Cortex of kidney (tissue), 1 donor: ENCODE measurements around the gene ABHD8.
"Not testable (repeated sequence)": the region's sequence is repeated elsewhere in the genome, so short reads cannot be mapped to it uniquely, and the experiment has no call there.

Source experiments
- DNase-seq: peaks from one replicate; lab custom pipeline; 2025; lab: John Stamatoyannopoulos, UW

The ABHD8 gene

DNA sequence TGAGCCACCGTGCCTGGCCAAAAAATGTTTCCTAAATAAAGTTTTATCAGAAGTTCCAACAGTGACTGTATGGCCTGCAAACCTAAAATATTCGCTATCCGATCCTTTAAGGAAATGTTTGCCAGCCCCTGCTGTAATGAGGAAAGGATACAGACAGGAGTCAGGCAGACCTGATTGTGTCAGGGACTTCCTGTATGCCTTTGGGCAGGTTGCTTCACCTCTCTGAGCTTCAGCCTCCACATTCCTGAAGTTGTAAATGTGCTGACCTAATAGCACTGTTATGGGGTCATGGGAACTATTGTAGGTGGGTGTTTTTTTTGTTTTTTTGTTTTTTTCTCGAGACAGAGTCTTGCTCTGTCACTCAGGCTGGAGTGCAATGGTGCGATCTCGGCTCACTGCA is 6.2 kb downstream of the ABHD8 start:
- DNase-seq, result no peak

DNA sequence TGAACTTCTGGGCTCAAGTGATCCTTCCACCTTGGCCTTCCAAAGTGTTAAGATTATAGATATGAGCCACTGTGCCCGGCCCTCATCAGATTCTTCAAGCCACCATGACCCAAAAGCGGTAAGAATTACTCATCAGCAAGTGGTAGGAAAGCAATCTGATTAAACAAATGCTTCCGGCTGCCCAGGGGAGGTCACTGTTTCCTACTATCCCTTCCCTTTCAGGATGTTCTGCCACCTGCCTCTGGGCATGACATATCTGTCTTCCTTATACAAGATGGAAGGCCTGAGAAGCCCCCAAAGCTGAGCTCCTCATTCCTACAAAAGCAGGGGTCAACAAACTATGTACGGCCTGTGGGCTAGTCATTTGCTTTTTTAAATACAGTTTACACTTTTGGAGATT is 7.0 kb downstream of the ABHD8 start:
- DNase-seq, result no peak

DNA sequence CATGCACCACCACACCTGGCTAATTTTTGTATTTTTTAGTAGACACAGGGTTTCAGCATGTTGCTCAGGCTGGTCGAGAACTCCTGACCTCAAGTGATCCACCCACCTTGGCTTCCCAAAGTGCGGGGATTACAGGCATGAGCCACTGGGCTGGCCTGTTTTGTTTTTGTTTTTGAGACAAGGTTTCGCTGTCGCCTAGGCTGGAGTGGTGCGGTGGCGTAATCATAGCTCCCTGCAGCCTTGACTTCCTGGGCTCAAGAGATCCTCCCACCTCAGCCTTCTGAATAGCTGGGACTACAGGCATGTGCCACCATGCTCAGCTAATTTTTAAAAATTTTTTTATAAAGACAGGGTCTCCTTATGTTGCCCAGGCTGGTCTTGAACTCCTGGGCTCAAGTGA is 7.7 kb downstream of the ABHD8 start:
- DNase-seq, result not testable (repeated sequence)

DNA sequence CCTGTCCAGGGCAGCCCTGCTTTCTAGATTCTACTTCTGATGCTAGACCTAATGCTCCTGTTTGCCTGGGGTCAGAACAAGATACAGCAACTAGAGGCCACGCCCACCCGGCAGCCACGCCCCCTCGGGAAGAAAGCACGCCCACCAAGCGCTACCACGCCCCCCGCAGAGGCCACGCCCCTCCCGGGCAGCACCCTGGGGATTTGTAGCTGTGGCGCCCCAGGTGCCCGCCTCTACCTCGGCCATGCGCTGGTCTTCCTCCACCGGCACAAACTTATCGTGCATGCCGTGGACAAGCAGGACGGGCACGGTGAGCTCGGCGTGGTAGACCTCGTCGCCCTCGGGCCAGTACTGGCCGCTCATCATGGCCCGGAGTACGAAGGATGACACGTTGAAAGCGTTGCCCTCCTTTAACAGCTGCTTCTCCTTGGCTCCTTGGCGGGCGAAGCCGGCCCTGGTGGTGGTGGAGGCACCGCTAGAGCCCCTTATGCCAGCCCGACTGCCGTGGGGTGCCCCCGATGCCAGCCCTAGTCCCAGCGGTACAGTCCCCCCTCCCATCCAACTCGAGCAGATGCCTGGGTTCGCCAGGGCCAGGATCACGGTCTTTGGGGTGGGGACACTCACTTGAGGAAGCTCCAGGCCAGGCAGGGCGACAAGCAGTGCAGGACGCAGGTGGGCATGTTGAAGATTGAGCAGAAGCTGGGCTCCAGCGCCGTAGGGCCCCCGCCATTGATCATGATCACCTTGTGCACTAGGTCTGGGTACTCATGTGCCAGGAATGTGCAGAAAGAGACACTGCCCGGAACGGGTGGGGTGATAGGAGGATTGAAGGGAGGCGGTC is 9.0 kb downstream of the ABHD8 start:
- no peak for DNase-seq

DNA sequence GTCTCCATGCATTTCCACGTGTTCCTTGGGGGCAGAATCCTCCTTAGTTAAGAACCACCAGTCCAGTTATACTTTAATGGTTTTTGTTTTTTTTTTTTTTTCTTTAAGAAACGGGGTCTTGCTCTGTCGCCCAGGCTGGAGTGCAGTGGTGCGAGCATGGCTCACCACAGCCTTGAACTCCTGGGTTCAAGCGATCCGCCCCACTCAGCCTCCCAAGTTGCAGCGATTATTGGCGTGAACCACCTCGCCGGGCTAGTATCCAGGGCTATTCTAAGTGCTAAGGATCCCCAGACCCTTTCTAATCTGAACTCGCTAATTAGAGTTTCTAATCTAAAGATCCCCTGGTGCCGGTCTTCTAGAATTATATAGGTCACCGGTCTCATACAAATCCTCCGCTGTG is 9.6 kb downstream of the ABHD8 start:
- no peak for DNase-seq

DNA sequence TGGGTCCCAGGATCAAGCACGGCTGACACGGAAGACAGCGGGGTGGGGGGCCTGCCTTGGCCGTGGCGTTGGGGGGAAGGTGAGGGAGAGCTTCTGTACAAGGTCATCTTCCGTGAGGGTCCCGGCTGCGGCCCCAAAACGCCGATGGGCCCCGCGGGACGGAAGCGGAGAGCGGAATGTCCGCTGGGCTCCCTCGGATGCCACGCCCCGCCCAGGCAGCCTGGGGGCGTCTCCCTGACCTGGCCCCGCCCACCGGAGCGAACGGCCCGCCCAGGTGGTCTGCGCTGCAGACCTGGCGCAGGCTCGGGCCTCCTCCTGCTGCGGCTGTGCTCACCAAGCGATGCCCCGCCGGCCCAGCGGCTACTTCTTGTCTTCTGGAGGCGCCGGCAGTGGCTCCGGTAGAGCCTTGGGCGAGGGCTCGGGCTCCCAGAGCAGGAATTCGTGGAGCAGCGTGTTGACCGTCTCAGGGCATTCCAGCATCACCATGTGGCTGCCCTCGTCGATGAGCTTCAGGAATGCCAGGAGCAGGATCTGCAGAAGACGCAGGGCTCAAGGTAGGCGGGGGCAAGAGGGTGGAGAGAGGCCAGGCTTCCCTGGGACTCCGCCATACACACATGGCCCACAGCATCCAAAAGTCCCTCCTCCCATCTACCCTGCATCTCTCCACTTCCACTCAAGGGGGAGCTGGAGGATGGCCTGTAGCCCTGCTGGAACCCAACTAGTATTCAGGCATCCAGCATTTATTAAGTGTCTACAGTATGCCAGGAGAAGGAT is 10.7 kb downstream of the ABHD8 start:
- DNase-seq, result no peak

DNA sequence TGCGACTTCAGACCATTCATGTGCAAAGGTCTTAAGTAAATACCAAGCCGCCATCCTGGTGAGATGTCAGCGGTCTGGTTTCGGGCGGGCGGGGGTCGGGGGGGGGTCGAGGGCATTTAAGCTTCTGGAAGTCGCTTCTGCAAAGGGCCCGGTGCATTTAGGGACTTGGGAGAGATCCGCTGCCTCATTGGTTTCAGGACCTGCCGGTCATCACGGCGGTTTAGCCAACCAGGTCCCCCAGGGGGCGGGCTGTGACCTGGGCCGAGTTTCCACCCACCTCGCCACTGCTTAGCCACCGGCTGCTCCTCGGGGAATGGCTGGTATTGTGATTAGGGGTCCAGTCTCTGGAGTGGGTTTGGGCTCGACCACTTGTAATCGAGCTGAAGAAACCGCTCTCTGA is 13.7 kb downstream of the ABHD8 start:
- DNase-seq, result no peak

DNA sequence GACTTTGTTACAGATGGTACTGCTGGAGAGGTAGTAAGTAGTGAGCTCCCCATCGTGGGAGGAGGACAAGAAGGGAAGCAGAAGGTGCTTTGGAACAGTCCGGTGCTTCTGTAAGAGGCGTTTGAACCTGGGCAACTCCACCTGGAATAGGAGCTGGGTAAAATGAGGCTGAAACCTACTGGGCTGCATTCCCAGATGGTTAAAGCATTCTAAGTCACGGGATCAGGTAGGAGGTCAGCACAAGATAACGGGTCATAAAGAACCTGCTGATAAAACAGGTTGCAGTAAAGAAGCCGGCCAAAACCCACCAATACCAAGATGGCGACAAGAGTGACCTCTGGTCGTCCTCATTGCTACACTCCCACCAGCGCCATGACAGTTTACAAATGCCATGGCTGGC is 16.5 kb downstream of the ABHD8 start:
- no peak for DNase-seq

DNA sequence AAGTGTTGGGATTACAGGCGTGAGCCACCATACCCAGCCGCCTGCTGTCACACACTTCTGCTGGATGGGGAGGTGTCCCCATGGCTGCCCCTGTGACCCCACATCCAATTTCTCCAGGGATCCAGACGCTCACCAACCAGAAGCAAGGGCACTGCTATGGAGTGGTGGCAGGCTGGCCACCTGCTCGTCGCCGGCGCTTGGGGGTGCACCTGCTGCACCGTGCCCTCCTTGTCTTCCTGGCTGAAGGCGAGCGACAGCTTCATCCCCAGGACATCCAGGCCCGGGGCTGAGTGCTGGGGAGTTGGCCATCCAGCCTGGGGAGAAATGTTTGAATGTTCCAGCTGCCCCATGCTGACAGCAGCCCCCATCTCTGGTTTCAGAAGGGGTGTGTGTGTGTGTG is 17.0 kb downstream of the ABHD8 start:
- DNase-seq, result no peak

DNA sequence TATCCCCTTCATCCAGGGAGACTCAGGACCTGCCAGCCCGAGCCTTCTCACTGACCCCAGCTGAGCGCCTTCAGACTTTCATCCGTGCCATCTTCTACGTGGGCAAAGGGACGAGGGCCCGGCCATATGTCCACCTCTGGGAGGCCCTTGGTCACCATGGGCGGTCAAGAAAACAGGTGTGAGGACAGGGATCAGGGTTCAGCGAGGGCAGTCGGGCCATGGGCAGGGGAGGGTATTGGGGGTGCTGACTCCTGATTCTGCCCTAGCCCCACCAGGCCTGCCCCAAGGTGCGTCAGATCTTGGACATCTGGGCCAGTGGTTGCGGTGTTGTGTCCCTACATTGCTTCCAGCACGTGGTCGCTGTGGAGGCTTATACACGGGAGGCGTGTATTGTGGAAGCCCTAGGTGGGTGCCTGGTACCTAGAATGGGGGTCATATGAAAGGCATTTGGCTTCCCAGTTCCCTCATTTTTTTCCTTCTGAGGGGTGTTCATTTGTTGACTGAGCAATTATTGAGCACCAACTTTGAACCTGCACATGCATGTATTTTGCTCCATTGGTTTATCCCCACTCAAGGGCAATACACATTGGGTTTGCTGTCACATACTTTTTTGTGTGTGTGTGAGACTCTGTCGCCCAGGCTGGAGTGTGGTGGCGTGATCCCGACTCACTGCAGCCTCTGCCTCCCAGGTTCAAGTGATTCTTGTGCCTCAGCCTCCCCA is 17.6 kb downstream of the ABHD8 start:
- no peak for DNase-seq

DNA sequence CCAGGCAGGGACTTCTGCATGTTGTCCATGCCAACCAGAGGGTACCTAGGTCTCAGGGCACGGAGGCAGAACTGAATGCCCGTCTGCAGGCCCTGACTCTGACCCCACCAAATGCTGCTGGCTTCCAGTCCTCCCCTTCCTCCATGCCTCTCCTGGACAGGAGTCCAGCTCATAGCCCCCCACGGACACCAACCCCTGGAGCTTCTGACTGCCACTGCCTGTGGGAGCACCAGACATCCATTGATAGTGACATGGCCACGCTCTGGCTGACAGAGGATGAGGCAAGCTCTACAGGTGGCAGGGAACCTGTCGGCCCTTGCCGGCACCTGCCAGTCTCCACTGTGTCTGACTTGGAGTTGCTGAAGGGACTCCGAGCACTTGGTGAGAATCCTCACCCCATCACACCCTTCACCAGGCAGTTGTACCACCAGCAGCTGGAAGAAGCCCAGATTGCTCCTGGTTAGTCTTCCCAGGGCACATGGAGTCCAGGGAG is 19.7 kb downstream of the ABHD8 start:
- no peak for DNase-seq

DNA sequence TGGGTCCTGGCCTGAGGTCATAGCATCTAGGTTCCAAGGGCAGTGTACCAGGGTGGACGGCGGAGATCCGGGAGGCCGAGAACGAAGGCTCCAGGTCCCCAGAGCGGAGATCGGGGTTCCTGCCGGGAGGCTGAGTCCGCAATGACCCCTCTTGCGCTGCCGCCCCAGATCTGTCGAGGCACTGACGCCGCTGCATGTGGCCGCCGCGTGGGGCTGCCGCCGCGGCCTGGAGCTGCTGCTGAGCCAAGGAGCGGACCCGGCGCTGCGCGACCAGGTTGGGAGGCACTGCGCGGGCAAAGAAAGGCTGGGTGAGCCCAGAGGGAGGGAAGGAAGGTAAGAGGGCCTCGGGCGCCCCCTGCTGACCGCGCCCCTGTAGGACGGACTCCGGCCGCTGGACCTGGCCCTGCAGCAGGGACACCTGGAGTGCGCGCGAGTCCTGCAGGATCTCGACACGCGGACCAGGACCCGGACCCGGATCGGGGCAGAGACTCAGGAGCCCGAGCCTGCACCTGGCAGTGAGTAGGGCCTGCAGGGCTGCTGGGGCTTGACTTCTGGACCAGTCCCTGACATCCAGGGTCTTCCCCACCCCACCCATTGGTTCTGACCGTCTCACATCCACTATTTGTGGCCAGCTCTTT is 20.6 kb downstream of the ABHD8 start:
- no peak for DNase-seq

DNA sequence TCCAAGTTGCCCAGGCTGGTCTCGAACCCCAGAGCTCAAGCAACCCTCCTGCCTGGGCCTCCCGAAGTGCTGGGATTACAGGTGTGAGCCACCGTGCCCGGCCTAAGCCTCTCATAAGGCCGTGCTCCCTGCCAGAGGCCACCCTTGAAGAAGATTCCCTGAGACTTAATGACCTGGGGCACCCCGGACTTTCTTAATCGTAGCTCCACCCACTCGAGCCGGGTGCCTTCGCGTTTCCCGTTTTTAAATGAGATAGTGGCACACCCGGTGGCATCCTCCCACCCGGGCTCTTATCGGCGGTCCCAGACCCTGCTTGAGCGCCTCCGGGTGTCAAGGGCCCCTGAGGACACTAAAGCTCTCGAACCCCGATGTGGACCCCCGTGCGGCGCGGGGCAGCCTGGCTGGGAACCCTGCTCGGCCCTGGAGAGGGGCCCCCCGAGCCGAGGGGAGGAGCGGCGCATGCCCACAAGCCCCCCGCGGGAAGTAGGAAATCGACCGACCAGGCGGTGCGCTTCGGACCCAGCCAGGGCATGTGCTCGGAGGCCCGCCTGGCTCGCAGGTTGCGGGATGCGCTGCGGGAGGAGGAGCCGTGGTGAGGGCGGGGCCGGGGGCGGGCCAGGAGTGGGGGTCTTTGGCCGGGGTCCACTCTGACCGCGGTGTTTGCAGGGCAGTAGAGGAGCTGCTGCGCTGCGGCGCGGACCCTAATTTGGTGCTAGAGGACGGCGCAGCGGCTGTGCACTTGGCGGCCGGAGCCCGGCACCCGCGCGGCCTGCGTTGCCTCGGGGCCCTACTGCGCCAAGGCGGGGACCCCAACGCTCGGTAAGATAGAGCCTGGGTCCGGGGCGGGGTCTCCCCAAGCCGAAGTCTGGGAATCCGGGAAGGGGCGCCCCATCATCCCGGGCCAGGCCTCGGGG is 21.6 kb downstream of the ABHD8 start, which contains the start of gene ANKLE1:
ANKLE1 (plus strand) TSS at position 511 of the 914 bp plus-strand sequence; CDS start at position 531, 20 bp downstream.
- no peak for DNase-seq

DNA sequence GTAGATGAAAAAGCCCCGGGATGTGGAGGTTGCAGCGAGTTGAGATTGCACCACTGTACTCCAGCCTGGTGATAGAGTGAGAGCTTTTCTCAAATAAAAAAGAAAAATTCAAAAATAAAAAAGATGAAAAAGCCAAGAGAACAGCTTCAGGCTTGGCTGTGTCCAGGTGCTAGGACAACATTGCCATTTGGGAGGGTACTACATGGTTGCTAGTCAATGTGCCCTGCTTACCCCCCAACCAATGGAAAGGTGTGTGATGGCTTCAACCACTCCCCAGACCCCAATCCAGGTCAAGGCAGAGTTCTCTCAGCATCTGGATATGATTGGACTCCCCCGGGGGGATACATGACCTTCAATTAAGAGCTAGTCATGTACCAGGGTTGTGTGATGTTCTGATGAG is 23.8 kb downstream of the ABHD8 start:
- DNase-seq, result no peak

DNA sequence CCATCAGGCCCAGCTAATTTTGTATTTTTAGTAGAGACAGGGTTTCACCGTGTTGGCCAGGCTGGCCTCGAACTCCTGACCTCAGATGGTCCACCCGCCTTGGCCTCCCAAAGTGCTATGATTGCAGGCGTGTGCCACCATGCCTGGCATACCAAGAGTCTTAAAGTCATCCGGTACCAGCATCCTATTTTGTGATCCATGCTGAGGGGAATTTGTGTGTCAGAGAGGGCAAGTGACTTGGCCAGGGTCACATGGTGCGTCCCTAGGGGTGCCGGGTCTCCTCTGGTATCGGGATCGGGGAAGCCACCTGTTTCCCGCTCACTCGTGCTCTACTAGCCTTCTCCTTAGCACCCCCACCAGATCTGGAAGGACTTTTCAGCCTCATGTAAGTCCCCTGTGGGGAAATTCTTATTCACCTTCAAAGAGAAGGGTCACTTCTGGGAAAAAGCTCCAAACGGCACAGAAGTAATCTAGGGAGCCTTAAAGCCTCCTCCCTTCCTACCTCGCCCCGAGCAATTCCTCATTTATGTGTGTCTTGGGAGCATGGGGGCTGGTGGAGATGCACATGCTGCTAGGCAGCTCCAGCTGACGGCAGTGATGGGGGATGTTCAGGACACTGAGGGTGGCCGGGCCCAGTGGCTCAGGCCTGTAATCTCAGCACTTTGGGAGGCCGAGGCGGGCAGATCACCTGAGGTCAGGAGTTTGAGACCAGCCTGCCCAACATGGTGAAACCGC is 27.6 kb downstream of the ABHD8 start:
- DNase-seq, result no peak

DNA sequence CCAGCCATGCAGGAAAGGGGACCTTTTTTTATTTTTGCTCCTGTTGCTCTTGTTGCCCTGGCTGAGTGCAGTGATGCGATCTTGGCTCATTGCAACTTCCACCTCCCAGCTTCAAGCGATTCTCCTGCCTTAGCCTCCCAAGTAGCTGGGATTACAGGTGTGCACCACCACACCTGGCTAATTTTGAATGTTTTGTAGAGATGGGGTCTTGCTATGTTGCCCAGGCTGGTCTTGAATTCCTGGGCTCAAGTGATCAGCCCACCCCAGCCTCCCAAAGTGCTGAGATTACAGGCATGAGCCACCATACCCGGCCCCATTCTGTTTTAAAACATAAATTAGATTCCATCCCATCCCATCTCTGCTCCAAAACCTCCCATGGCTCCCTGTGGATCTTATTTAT is 28.3 kb downstream of the ABHD8 start:
- DNase-seq, result not testable (repeated sequence)

DNA sequence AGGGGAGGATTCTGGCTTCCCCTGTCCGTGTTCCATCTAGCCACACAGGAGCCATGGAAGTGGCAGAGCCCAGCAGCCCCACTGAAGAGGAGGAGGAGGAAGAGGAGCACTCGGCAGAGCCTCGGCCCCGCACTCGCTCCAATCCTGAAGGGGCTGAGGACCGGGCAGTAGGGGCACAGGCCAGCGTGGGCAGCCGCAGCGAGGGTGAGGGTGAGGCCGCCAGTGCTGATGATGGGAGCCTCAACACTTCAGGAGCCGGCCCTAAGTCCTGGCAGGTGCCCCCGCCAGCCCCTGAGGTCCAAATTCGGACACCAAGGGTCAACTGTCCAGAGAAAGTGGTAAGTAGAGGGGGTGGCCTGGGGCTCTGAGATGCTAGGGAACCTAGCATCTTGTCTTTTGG is 34.5 kb downstream of the ABHD8 start:
- DNase-seq, result no peak

DNA sequence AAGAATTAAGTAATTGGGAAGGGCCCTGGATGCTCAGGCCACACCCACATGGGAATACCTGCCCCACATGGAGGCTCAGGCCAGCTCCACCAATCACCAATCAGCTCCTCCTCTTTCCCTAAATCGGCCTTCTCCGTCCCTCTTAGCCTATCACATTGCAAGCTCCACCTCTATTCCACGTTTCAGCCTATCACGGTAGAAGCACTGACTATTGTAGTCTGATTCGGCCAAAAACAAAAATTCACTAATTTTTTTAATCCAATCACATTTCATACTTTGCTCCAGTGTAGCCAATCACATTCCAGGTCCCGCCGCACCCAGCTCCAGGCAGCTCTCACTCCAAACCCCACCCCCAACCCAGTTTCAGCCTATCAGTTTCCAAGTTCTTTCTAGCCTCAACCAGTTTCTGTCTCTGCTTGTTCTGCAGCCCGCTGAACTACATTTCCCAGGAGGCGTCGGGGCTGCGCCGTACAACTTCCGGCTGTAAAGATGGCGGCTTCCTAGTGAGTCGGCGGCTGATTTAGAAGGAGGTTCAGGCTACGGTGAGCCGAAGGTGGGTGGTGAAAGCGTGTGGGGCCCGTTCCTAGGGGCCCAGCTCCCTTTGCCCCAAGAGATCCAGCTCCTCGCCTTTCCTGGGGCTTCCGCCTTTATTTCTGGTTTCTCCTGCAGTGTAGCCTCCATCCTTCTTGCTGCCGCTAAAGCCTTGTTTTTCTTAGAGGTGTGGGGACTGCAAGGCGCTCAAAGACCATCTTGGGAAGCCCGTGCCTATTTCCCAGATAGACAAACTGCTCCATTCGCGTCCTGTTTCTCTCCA is 36.0 kb downstream of the ABHD8 start, which contains the start of gene BABAM1:
BABAM1 (plus strand) TSS at position 469 of the 814 bp plus-strand sequence. CDS start 1,364 bp downstream, outside the sequence.
- no peak for DNase-seq

DNA sequence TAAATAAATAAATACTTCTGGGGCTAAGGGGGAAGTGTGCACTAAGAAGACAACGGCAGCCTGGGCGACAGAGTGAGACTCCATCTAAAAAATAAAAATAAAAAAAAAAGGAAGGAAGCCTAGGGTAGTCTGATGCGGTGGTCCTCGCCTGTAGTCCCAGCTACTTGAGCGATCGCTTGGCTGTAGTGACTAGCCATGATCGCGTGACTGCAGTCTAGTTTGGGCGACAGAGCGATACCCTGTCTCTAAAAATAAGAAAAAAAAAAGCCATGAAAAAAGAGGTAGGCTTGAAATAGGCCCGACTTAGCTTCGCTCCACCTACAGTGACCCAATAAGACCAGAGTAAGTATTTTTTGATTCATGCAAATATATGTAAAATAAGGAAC is 36.6 kb downstream of the ABHD8 start:
- DNase-seq, result no peak
